NCI-H2196 treated with DMSO at 0.1 percent for 48 hours (cell line): ENCODE data around the gene RALGDS.
"Not testable (repeated sequence)": the region's sequence is repeated elsewhere in the genome, so short reads cannot be mapped to it uniquely, and the experiment has no call there.

ENCODE experiments used
- DNase-seq: peaks from one replicate; lab custom pipeline; 2025; ENCODE audit not compliant: unreplicated experiment; lab: John Stamatoyannopoulos, UW

Gene RALGDS

GRCh38 chr9:133107961-133108793 is 12.9 kb downstream of the RALGDS start:
- DNase-seq = no peak

DNA sequence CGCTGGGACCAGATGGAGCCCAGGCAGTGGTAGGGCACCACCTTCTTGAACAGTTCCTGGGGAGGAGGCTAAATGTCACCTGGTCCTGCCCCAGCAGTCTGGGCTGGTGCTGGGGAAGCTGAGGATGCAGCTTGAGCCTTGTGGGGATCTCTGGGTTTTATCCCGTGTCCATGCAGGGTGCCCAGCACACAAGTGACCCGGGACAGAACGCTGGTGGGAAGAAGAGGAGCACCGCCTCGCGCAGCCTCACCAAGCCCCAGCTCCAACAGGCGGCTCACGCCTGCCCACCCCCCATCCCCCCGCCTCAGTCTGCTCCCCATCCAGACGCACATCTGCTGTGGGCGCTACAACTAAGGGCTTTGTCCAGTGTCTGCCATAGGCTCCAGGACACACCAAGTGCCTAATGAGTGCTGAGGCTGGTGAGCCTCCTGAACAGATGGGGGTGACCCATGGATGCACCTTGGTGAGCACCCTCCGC is 13.8 kb downstream of the RALGDS start:
- no peak for DNase-seq

DNA sequence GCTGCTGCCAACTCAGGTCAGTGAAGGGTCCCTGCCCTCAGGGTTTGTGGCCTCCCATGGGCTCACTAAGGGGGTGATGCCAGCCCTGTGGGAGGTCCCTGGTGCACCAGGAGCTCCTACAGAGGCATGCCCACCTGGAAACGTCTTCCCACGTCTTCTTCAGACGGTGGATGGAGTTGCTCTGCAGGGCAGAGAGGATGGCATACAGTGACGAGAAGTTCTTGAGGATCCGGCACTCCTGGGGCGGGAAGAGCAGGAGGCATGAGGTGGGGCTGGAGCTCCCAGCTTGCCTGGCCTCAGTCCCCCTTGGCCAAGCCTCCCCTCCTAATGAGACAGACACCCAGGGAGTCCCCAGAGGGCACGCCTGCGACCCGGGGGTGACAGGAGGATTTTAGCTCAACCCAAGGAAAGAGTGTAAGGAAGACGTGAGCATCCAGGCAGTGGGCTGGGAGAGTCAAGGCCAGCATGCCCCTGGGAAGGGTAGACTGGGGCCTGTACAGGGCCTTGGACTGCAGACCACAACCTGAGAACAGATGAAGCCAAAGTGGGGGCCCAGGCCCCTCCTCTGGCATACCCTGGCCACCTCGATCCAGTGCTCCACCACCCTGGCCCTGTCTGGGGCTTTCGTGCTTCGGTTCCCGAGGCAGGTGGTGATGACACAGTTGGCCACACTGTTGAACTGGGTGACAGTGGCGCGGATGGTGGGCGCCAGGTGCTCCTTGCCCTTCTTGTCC is 14.4 kb downstream of the RALGDS start:
- DNase-seq = no peak

- no peak for DNase-seq
These were observed 15.6 kb downstream of the RALGDS start for GRCh38 chr9:133105461-133105770.

DNA sequence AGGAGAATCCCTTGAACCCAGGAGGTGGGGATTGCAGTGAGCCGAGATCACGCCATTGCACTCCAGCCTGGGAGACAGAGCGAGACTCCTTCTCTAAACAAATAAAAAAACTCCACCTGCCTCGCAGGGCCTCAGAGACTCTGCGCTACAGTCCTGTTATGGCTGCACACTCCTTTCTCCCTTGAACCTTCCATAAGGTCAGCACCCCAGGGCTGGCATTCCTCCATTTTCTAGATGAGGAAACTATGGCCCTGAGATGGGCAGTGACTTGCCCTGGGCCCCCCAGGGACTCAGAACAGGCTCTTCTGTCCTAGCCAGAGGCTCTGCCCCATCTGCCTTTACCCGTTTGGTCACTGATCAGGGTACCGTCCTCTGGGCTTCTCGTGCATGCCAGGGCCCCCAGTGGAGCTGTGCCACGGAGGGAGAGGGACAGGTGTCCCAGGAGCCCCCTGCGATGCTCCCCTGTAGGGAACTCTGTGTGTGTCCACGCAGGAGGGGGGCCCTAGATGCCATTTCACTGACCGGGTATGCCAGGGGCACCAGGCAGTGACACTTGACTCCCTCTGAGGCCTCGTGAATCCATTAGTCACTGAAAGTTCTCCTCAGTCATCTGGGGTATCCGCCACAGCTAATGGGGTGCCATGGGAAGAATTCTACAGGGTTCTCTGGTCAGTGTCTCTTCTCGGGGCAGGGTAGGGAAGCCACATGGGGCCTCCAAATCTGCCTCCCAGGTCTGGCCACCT is 16.2 kb downstream of the RALGDS start:
- DNase-seq = no peak

- DNase-seq = no peak
These were observed 17.0 kb downstream of the RALGDS start for GRCh38 chr9:133103987-133104505.

- no peak for DNase-seq
These were observed 17.7 kb downstream of the RALGDS start for GRCh38 chr9:133103183-133103986.

DNA sequence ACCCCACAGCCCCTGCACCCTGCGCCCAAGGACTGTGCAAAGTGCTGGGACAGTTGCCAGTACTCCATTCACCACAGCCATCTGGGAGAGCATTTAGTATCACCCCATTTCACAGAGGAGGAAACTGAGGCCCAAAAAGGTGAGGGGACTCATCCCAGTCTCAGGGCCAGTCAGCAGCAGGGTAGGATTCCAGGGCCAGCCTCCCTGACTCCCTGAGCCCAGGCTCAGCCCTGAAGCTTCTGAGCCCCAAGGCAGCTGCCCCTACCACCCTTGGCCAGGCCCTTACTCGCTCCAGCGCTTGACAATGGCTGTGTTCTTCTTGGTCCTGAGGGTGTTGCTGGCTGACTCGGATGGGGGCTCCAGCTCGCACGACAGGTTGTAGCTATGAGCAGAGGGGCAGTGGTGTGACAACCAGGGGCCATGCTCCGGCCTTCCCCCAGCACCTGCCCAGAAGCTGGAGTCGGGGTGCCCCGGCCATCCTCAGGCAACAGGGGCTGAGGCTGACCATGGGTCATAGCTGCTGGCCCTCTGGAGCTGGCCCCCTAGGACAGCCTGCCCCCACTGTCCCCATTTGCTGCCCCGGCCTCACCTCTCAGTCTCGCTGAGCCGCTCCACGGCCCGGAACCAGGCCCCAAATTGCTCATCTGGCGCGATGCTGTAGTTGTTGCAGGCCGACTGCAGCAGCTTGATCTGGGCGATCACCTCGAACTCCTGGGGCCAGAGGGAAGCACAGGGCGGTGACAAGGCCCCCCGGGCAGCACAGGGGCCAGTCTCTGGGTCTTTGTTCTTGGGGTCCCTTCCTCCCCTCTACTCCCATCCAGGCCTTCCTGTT is 18.6 kb downstream of the RALGDS start:
- DNase-seq = no peak

DNA sequence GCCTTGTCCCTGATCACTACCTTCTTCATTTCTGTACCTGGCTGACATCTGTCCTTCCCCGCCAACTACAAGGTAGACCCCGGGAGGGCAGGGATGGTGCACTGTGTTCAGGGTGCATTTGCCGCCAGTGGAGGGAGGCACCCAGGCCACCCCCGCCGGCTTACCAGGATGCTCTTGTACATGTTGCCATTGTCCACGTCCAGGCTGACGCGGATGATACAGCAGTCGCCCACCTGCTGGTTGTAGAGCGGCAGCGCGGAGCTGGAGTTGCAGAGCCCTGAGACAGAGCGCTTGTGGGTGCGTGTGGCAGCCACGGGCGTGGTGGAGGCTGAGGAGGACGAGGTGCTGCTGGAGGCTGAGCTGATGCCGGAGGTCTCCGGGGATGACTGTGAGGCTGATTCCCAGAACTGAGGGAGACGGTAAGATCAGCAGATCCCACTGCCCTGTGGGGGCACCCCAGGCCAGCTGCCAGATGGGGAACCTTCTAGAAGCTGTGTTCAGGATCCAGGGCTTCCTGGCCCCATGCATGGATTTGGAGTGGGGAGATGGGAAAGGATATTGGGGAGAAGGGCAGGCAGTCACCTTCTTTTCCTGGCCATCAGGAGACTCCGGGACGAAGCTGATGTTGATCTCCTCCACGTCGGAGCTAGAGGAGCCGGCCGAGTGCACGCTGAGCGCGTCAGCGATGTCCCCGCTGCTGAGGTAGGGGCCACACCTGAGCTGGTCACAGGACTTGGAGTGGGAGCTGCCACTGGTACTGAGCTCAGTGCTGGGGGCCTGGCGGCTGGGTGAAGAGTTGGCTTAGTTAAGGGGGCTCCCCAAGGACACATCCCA is 19.5 kb downstream of the RALGDS start:
- DNase-seq = no peak

DNA sequence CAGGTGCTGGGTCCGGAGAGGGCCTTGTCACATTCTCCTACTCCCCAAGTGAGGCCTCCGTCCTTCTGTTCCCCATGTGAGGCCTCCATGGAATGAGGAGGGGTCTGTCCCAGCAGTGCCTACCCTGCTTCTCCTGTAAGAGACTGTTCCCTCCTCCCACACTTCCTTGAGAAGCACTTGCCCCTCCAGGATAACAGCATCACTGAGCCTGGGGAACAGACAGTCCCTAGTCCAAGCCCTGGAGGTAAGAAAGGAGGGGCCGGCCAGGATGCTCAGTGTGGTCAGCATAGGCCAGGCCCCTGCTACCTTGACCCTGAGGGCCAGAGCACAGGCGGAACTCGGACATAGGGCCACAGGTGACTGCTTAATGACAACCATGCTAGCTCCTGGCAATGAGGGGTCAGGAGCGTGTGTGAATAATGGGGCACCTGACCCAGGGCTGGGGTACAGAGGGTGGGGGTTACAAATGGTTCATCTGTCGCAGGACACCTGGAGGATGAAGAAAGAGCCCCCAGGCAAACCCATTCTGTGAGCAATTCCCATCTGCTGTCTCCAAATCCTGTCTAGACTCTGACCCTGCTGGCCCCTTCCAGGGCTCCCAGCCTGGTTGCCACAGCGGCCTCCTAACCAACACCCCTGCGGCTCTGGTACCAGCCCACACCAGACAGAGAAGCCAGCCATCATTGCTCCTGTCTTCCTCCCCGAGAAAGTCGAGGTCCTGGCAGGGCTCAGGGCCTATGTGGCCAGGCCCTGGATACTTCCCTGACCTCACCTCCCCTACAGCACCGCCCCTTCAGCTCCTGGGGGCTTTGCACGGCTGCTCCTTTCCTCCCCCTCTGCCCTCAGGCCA is 20.3 kb downstream of the RALGDS start:
- DNase-seq = no peak

- DNase-seq = no peak
These were observed 21.1 kb downstream of the RALGDS start for GRCh38 chr9:133099726-133100505.

DNA sequence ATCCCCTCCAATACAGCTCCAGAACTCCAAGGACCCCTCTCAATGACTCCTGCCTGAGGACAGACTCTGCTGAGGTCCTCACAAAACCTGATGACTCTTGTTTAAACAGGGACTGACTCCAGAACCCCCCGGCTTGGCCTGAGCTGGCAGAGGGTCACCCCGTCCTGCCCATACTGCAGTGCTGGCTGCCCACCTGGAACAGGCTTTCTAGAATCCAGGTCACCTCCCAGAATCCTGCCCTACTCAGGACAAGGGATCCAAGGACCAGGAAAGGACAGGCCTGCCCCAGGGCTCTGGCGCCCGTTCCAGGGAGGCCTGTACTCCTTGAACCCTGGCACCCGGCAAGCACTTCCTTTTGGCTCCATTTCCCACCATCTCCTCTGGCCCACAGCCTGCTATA is 22.2 kb downstream of the RALGDS start:
- DNase-seq = no peak

- DNase-seq = no peak
These were observed 22.8 kb downstream of the RALGDS start for GRCh38 chr9:133098104-133098754.

DNA sequence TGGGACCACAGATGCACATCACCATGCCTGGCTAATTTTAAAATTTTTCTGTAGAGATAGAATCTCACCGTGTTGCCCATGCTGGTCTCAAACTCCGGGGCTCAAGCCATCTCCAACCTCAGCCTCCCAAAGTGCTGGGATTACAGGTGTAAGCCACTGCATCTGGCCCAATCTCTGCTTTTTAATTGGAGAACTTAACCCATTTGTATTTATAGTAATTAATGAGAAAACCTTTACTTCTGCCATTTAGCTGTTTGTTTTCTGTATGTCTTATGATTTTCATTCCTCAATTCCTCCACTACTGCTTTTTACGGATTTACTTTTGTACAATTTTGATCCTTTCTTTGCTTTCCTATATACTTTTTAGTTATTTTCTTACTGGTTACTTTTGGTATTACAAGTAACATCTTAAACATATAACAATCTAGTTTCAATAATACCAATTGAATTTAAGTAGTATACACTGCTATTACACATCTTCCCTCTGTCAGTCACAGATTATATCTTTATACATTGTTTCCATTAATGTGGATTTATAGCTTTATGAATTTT is 26.1 kb downstream of the RALGDS start:
- DNase-seq = no peak

- DNase-seq = not testable (repeated sequence)
These were observed 26.7 kb downstream of the RALGDS start for GRCh38 chr9:133094351-133094750.

- DNase-seq = no peak
These were observed 30.2 kb downstream of the RALGDS start for GRCh38 chr9:133090752-133091385.
